Ishikawa (cell line): Measurements from ENCODE around the gene ATG9B.
A peak's percentile ranks its signal among the peaks of the same experiment; 100 is the strongest.

Experiments
- CEBPB ChIP-seq: IDR thresholded peaks from 2 replicates; pipeline ENCODE4 v1.6.1; 2012
- CREB1 ChIP-seq: IDR thresholded peaks from 2 replicates; pipeline ENCODE4 v1.6.1; 2012; ENCODE audit warnings: low read depth
- EGR1 ChIP-seq: IDR thresholded peaks from 2 replicates; pipeline ENCODE4 v1.6.1; 2012
- EP300 ChIP-seq: IDR thresholded peaks from 2 replicates; pipeline ENCODE4 v1.6.1; 2012; ENCODE audit warnings: borderline replicate concordance
- FOXM1 ChIP-seq: IDR thresholded peaks from 2 replicates; pipeline ENCODE4 v1.6.1; 2012; ENCODE audit warnings: low read depth, borderline replicate concordance
- MAX ChIP-seq: IDR thresholded peaks from 2 replicates; pipeline ENCODE4 v1.6.1; 2012
- NFIC ChIP-seq: IDR thresholded peaks from 2 replicates; pipeline ENCODE4 v1.6.1; 2012
- RAD21 ChIP-seq: IDR thresholded peaks from 2 replicates; pipeline ENCODE4 v1.6.1; 2012; ENCODE audit warnings: low read depth
- REST ChIP-seq: IDR thresholded peaks from 2 replicates; pipeline ENCODE4 v1.6.1; 2012; ENCODE audit warnings: low read depth, mild to moderate bottlenecking
- TAF1 ChIP-seq: IDR thresholded peaks from 2 replicates; pipeline ENCODE4 v1.6.1; 2012; ENCODE audit warnings: low read depth, mild to moderate bottlenecking
- TCF12 ChIP-seq: IDR thresholded peaks from 2 replicates; pipeline ENCODE4 v1.6.1; 2012; ENCODE audit warnings: low read depth
- TEAD4 ChIP-seq: IDR thresholded peaks from 2 replicates; pipeline ENCODE4 v1.6.1; 2012
- USF1 ChIP-seq: IDR thresholded peaks from 2 replicates; pipeline ENCODE4 v1.6.1; 2012
- YY1 ChIP-seq: IDR thresholded peaks from 2 replicates; pipeline ENCODE4 v1.6.1; 2012; ENCODE audit warnings: low read depth
- ZBTB7A ChIP-seq: IDR thresholded peaks from 2 replicates; pipeline ENCODE4 v1.6.1; 2012; ENCODE audit warnings: low read depth

The ATG9B gene

GRCh38 chr7:151064454-151064853, 40.2 kb upstream of the ATG9B start:
- TF ChIP-seq EGR1: no peak
- no peak for TF ChIP-seq EP300
- no peak for TF ChIP-seq CEBPB
- TF ChIP-seq REST: no peak
- no peak for TF ChIP-seq NFIC
- TF ChIP-seq YY1: no peak
- TF ChIP-seq TEAD4: no peak
- no peak for TF ChIP-seq TCF12
- no peak for TF ChIP-seq TAF1

- TF ChIP-seq EP300 (no peak), CEBPB (no peak), FOXM1 (no peak), NFIC (no peak), REST (no peak), EGR1 (no peak), RAD21 (no peak), USF1 (no peak), CREB1 (no peak)
These were observed 38.9 kb upstream of the ATG9B start for GRCh38 chr7:151063212-151063561.

GRCh38 chr7:151062399-151063211, 38.3 kb upstream of the ATG9B start:
- TF ChIP-seq YY1: no peak
- TF ChIP-seq USF1: peak; percentile 76

- TF ChIP-seq EP300 (no peak), YY1 (no peak), CEBPB (no peak), USF1 (no peak), MAX (no peak), TAF1 (no peak), ZBTB7A (no peak), REST (no peak), EGR1 (no peak), TCF12 (no peak), CREB1 (no peak), TEAD4 (no peak), NFIC (no peak), FOXM1 (no peak), RAD21 (no peak)
These were observed 37.8 kb upstream of the ATG9B start for GRCh38 chr7:151062111-151062398.
